Neural progenitor cell (in vitro differentiated cells): ENCODE measurements around the gene LRRIQ3. TPM values are rescaled to one million over a fixed set of nuclear protein-coding genes. Genes with fewer than 3 reads are reported as not detected.

ENCODE experiments used
- DNase-seq: peaks from one replicate; pipeline ENCODE4 v3.0.0-alpha.2; 2016; ENCODE audit warnings: low spot score
- H2AFZ ChIP-seq: fragments of 200-600 bp; sonication (generic); replicated peaks from 2 replicates; pipeline ENCODE4 v1.6.1; 2016; ENCODE audit warnings: antibody characterized with exemption
- H3F3A ChIP-seq: fragments of 200-600 bp; sonication (generic); 2 replicates; pipeline ENCODE4 v1.6.1; 2016; ENCODE audit warnings: antibody characterized with exemption, low read depth
- H3K27ac ChIP-seq: fragments of 200-600 bp; sonication (generic); 2 replicates; pipeline ENCODE4 v1.5.1; 2016; ENCODE audit warnings: mild to moderate bottlenecking
- H3K27me3 ChIP-seq: fragments of 200-600 bp; sonication (generic); 2 replicates; pipeline ENCODE4 v1.6.1; 2016; ENCODE audit warnings: mild to moderate bottlenecking, moderate library complexity
- H3K36me3 ChIP-seq: fragments of 200-600 bp; sonication (generic); 2 replicates; pipeline ENCODE4 v1.5.1; 2016
- H3K4me1 ChIP-seq: fragments of 200-600 bp; sonication (generic); 2 replicates; pipeline ENCODE4 v1.6.1; 2016; ENCODE audit warnings: mixed run types
- H3K4me2 ChIP-seq: fragments of 200-600 bp; sonication (generic); 2 replicates; pipeline ENCODE4 v1.6.1; 2016
- H3K4me3 ChIP-seq: fragments of 200-600 bp; sonication (generic); 2 replicates; pipeline ENCODE4 v1.5.1; 2016
- H3K79me2 ChIP-seq: fragments of 200-600 bp; sonication (generic); 2 replicates; pipeline ENCODE4 v1.6.1; 2016; ENCODE audit warnings: low read depth
- H3K9ac ChIP-seq: fragments of 200-600 bp; sonication (generic); 2 replicates; pipeline ENCODE4 v1.6.1; 2016
- H3K9me3 ChIP-seq: fragments of 200-600 bp; sonication (generic); 2 replicates; pipeline ENCODE4 v1.5.1; 2016; ENCODE audit warnings: low read depth
- H4K20me1 ChIP-seq: fragments of 200-600 bp; sonication (generic); 2 replicates; pipeline ENCODE4 v1.6.1; 2016; ENCODE audit warnings: low read depth
- H3K27ac Mint-ChIP-seq: 3 replicates; pipeline ENCODE4 v1.8.0; 2021; ENCODE audit warnings: mixed read lengths
- H3K27me3 Mint-ChIP-seq: 2 replicates; pipeline ENCODE4 v1.8.0; 2022; ENCODE audit warnings: low read depth, mild to moderate bottlenecking, inconsistent platforms, moderate library complexity, mixed read lengths; ENCODE audit not compliant: insufficient read depth
- H3K36me3 Mint-ChIP-seq: 3 replicates; pipeline ENCODE4 v1.8.0; 2021; ENCODE audit warnings: mixed read lengths
- H3K4me1 Mint-ChIP-seq: 3 replicates; pipeline ENCODE4 v1.8.0; 2021; ENCODE audit warnings: mixed read lengths
- H3K4me3 Mint-ChIP-seq: 3 replicates; pipeline ENCODE4 v1.8.0; 2021; ENCODE audit warnings: mild to moderate bottlenecking, moderate library complexity, mixed read lengths
- H3K9me3 Mint-ChIP-seq: 3 replicates; pipeline ENCODE4 v1.8.0; 2020; ENCODE audit warnings: mixed read lengths
- CTCF ChIP-seq: fragments of 200-600 bp; sonication (generic); IDR thresholded peaks from 2 replicates; pipeline ENCODE4 v1.5.1; 2017; ENCODE audit warnings: antibody characterized with exemption, mild to moderate bottlenecking
- EZH2 ChIP-seq: fragments of 200-600 bp; sonication (generic); IDR thresholded peaks from 2 replicates; pipeline ENCODE4 v1.6.1; 2017; ENCODE audit warnings: antibody characterized with exemption, mild to moderate bottlenecking, moderate library complexity
- EZH2phosphoT487 ChIP-seq: fragments of 200-600 bp; sonication (generic); IDR thresholded peaks from 2 replicates; pipeline ENCODE4 v1.6.1; 2017; ENCODE audit warnings: antibody characterized with exemption
- total RNA-seq: library from RNA; depleted of rRNA; stranded (reverse); fragments of >200 nt; gene quantifications from 2 replicates; pipeline ENCODE4 v1.2.3, GENCODE V29; 2015; ENCODE audit warnings: low replicate concordance

LRRIQ3 gene
- total RNA-seq, 1 donor from 2014 or later: 3.3 TPM

- no peak overlapping the region for H3K27ac ChIP-seq
- no peak overlapping the region for H2AFZ ChIP-seq
- TF ChIP-seq EZH2 (no peak), CTCF (no peak), EZH2phosphoT487 (no peak)
- no peaks in the 10 kb centered on the region for H4K20me1 ChIP-seq
- H3K9ac ChIP-seq: no peak overlapping the region
- no peaks in the 10 kb centered on the region for H3K27me3 ChIP-seq
- H3K4me3 ChIP-seq: no peak overlapping the region
- DNase-seq: no peak
- Mint-ChIP-seq H3K4me1 (no peaks in the 10 kb centered on the region), H3K27me3 (peaks cover 2% of the 10 kb centered on the region), H3K36me3 (no peaks in the 10 kb centered on the region), H3K4me3 (no peak overlapping the region), H3K9me3 (no peaks in the 10 kb centered on the region), H3K27ac (no peak overlapping the region)
- H3K4me1 ChIP-seq: no peaks in the 10 kb centered on the region
- no peaks in the 10 kb centered on the region for H3K79me2 ChIP-seq
- H3F3A ChIP-seq: no peaks in the 10 kb centered on the region
- no peaks in the 10 kb centered on the region for H3K36me3 ChIP-seq
- H3K4me2 ChIP-seq: no peak overlapping the region
- no peaks in the 10 kb centered on the region for H3K9me3 ChIP-seq
Observed at GRCh38 chr1:74113333-74113732, 84.6 kb downstream of the LRRIQ3 start.

- H3F3A ChIP-seq: no peaks in the 10 kb centered on the region
- no peaks in the 10 kb centered on the region for H3K79me2 ChIP-seq
- H3K4me1 ChIP-seq: no peaks in the 10 kb centered on the region
- Mint-ChIP-seq H3K4me1 (peaks cover 11% of the 10 kb centered on the region), H3K27ac (no peak overlapping the region), H3K27me3 (no peaks in the 10 kb centered on the region), H3K4me3 (no peak overlapping the region), H3K9me3 (peaks cover 2% of the 10 kb centered on the region), H3K36me3 (no peaks in the 10 kb centered on the region)
- H3K9ac ChIP-seq: no peak overlapping the region
- no peak for TF ChIP-seq CTCF
- no peak for TF ChIP-seq EZH2phosphoT487
- no peaks in the 10 kb centered on the region for H3K27me3 ChIP-seq
- H3K27ac ChIP-seq: no peak overlapping the region
- no peaks in the 10 kb centered on the region for H4K20me1 ChIP-seq
- no peaks in the 10 kb centered on the region for H3K36me3 ChIP-seq
- H3K4me3 ChIP-seq: no peak overlapping the region
- no peak for DNase-seq
- H2AFZ ChIP-seq: no peak overlapping the region
- no peaks in the 10 kb centered on the region for H3K9me3 ChIP-seq
- H3K4me2 ChIP-seq: no peak overlapping the region
Observed at GRCh38 chr1:74107394-74107793, 90.6 kb downstream of the LRRIQ3 start.

- H3K4me1 Mint-ChIP-seq: no peaks in the 10 kb centered on the region
- no peak for TF ChIP-seq EZH2phosphoT487
- no peak for TF ChIP-seq CTCF
- TF ChIP-seq EZH2: no peak
- no peaks in the 10 kb centered on the region for H3K79me2 ChIP-seq
- no peaks in the 10 kb centered on the region for H4K20me1 ChIP-seq
- no peak overlapping the region for H3K27ac Mint-ChIP-seq
- no peak overlapping the region for H3K9ac ChIP-seq
- no peaks in the 10 kb centered on the region for H3F3A ChIP-seq
- no peaks in the 10 kb centered on the region for H3K4me1 ChIP-seq
- H3K27me3 ChIP-seq: no peaks in the 10 kb centered on the region
- H3K4me3 Mint-ChIP-seq: no peak overlapping the region
- H3K36me3 Mint-ChIP-seq: no peaks in the 10 kb centered on the region
- DNase-seq: no peak
- H3K27ac ChIP-seq: no peak overlapping the region
- no peaks in the 10 kb centered on the region for H3K36me3 ChIP-seq
- no peaks in the 10 kb centered on the region for H3K9me3 ChIP-seq
- H2AFZ ChIP-seq: no peak overlapping the region
- no peak overlapping the region for H3K4me2 ChIP-seq
- H3K27me3 Mint-ChIP-seq: no peaks in the 10 kb centered on the region
- H3K9me3 Mint-ChIP-seq: peaks cover 12% of the 10 kb centered on the region
- no peak overlapping the region for H3K4me3 ChIP-seq
Observed at GRCh38 chr1:74091371-74091770, 106.6 kb downstream of the LRRIQ3 start.

GRCh38 chr1:74083128-74083527 lies 114.8 kb downstream of the LRRIQ3 start:
- Histone ChIP-seq H3K36me3 (no peaks in the 10 kb centered on the region), H3K4me2 (no peak overlapping the region), H3K9ac (no peak overlapping the region), H3K4me1 (no peaks in the 10 kb centered on the region), H3K9me3 (no peaks in the 10 kb centered on the region), H2AFZ (no peak overlapping the region), H3F3A (no peaks in the 10 kb centered on the region), H4K20me1 (no peaks in the 10 kb centered on the region), H3K27ac (no peak overlapping the region), H3K4me3 (no peak overlapping the region), H3K79me2 (no peaks in the 10 kb centered on the region), H3K27me3 (no peaks in the 10 kb centered on the region)
- TF ChIP-seq EZH2: no peak
- TF ChIP-seq EZH2phosphoT487: no peak
- TF ChIP-seq CTCF: no peak
- Mint-ChIP-seq H3K9me3 (no peaks in the 10 kb centered on the region), H3K4me3 (no peak overlapping the region), H3K4me1 (no peaks in the 10 kb centered on the region), H3K27me3 (no peaks in the 10 kb centered on the region), H3K27ac (no peak overlapping the region), H3K36me3 (no peaks in the 10 kb centered on the region)
- DNase-seq: no peak
